Central memory CD8-positive, alpha-beta T cell (primary cell): ENCODE results near the gene KLF2.

Source experiments
- ATAC-seq: fragments of 150-1000 bp; cut with Tn5 transposase; replicated peaks from 2 replicates; pipeline ENCODE4 v1.10.0; 2022; ENCODE audit warnings: mild to moderate bottlenecking, moderate FRiP score, moderate number of reproducible peaks; ENCODE audit not compliant: poor library complexity, severe bottlenecking; ENCODE audit errors: extremely low read depth
- DNase-seq, 2 donors: peaks; one replicate each; pipeline ENCODE4 v3.0.0; 2021; ENCODE audit warnings: low spot score in 2 of 2
- H3K27ac Mint-ChIP-seq: one replicate; pipeline ENCODE4 v1.8.0; 2022; ENCODE audit warnings: low read depth, mild to moderate bottlenecking, moderate library complexity, mixed read lengths
- H3K27me3 Mint-ChIP-seq: one replicate; pipeline ENCODE4 v1.8.0; 2022; ENCODE audit warnings: mixed read lengths
- H3K36me3 Mint-ChIP-seq: one replicate; pipeline ENCODE4 v1.8.0; 2022; ENCODE audit warnings: mild to moderate bottlenecking, moderate library complexity, mixed read lengths; ENCODE audit not compliant: insufficient read depth
- H3K4me1 Mint-ChIP-seq: one replicate; pipeline ENCODE4 v1.8.0; 2022; ENCODE audit warnings: mixed read lengths
- H3K4me3 Mint-ChIP-seq: one replicate; pipeline ENCODE4 v1.8.0; 2022; ENCODE audit warnings: mild to moderate bottlenecking, moderate library complexity, mixed read lengths
- H3K9me3 Mint-ChIP-seq: one replicate; pipeline ENCODE4 v1.8.0; 2022; ENCODE audit warnings: mixed read lengths

Gene KLF2

DNA sequence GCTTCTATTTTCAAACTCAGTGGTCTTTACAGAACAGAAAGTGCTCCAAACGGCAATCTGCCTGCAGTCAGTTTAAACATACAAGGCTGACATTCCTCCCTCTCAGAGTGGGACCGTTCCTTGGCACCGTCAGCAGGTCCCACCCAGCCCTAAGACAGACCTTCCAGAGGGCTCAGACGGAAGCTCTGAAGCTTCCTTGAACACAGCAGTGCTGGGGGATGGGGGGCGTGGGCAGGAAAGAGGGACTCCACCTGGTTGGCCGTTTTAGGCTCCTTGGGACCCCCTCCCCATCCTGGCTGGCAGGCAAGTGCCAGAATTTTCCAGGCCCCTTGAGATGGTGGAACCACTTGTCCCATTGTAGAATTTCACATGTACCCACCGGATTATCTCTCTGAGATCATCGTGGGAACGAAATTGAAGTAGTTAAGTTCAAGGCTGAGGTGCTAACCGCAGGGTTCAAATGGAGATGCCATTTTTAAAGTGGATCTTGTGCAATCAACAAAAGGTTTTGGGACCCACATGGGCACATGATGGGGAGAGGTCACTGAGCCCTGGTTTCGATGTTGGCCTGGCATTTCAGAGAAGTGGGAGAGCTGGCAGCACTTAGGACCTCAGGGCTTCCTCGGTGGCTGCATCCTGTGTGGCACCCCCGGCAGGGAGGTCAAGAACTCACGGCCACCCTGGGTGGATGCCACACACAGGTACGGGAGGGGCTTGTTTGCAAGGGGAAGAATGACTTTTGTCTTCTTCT, 46.2 kb downstream of the KLF2 start:
- Mint-ChIP-seq H3K27me3 (no peaks in the 10 kb centered on the region), H3K4me1 (peaks cover 33% of the 10 kb centered on the region), H3K36me3 (peaks cover 27% of the 10 kb centered on the region), H3K9me3 (no peaks in the 10 kb centered on the region), H3K27ac (no peak overlapping the region), H3K4me3 (no peak overlapping the region)
- DNase-seq (peak in 1 of 2 donors; percentile 35), ATAC-seq (no peak)

DNA sequence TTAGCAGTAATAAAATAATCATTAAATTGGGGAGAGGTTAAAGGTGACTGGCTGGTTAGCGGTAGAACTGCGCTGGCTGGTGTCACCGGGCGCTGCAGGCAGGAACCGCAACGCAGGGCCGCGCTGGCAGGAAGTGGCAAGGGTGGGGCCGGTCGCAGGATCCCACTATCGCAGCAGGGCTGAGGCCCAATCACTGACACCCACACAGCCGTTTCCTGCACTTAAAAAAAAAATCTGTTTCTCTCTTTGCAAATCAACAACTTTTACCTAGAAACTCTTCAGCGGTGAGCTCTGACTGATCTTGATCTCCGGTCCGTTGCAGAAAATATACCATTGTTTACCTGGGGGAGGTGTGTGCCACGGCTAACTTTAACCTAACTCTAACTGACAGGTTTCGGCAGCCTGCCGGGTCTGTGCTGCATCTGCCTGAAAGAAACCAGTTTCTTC, 46.9 kb downstream of the KLF2 start:
- peak; percentile 79 to 92 for DNase-seq
- Mint-ChIP-seq H3K27ac (no peak overlapping the region), H3K9me3 (no peaks in the 10 kb centered on the region), H3K4me3 (no peak overlapping the region), H3K36me3 (peaks cover 25% of the 10 kb centered on the region), H3K27me3 (no peaks in the 10 kb centered on the region), H3K4me1 (peaks cover 37% of the 10 kb centered on the region)
- ATAC-seq: peak; percentile 68

DNA sequence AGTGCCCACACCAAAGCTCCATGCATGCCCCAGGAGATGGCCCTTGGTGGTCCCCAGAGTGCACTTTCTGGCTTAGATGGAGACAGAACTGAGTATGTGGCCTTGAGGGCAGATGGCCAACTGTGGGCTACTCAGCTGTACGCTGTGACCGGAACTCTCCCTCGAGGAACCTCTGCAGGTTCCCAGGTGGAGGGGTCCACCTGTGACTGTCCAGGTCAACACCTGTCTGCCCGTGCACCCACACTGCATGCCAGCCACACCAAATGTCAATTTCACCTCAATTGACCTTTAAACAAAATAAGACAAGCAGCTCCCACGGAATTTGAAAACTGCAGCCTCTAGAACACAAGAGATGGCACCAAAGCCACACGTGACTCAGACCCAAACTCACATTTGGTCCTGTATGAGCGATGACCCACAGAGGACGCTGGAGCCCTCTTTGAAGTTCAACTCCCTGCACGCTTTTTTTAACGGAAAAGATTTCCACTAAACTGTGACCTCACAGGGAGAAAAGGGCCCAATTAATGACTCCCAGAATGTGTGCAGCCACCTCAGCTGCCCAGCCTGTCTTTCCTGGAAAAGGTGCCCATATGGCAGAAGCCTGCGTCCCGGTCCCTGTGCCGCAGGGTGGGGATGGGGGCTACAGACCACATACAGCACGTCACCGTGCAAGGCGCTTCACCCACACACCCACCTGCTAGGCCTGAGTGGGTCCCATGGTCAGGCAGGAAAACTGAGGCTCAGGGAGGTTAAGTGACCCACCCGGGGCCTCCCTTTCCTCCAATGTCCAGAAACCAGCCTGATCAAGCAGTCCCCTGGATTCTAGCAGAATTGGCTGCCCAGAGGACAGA, 47.7 kb downstream of the KLF2 start:
- H3K27me3 Mint-ChIP-seq: no peaks in the 10 kb centered on the region
- DNase-seq (no peak), ATAC-seq (no peak)
- H3K4me1 Mint-ChIP-seq: peaks cover 37% of the 10 kb centered on the region
- H3K27ac Mint-ChIP-seq: no peak overlapping the region
- peaks cover 18% of the 10 kb centered on the region for H3K36me3 Mint-ChIP-seq
- no peaks in the 10 kb centered on the region for H3K9me3 Mint-ChIP-seq
- no peak overlapping the region for H3K4me3 Mint-ChIP-seq

DNA sequence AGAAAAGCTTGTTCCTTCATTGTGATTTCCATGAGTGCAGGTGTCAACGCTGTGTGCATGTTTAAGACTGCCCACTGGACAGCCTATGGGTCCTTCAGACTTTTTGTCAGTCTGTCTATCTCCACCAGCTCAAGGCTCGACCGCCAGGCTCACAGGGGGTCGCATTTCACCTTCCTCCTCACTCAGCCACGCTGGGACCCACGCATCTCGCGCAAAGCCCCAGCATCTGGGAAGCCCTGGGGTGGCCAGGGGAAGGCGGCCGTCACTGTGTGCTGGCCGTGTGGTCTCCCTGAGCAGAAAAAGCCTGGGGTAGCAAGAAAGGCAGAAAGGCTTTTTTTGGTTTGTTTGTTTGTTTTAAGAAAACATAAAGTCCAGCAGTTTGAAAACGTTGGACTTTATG, 48.5 kb downstream of the KLF2 start:
- no peak overlapping the region for H3K4me3 Mint-ChIP-seq
- H3K4me1 Mint-ChIP-seq: peaks cover 43% of the 10 kb centered on the region
- DNase-seq: no peak
- no peak for ATAC-seq
- peaks cover 15% of the 10 kb centered on the region for H3K36me3 Mint-ChIP-seq
- no peaks in the 10 kb centered on the region for H3K9me3 Mint-ChIP-seq
- H3K27ac Mint-ChIP-seq: peak overlapping the region; percentile 85
- no peaks in the 10 kb centered on the region for H3K27me3 Mint-ChIP-seq

DNA sequence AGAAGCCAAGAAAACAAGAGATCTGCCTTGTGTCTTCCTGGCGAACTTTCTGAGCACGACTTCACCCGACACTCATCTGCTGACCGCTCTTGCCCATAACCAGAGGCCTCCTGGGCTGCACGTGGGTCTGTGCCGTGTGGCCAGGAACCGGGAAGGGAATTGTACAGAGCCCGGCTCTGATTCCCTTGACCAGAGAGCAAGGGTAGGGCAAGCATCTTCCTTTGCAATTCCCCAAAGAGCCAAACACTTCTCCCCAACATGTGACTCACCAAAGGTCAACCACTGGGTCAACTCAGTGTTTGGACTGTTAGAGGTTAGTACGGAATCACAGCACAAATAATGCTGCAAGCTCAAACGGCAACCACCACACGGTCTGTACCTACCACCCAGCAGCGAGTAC, 48.9 kb downstream of the KLF2 start:
- ATAC-seq: no peak
- H3K4me3 Mint-ChIP-seq: no peak overlapping the region
- H3K27me3 Mint-ChIP-seq: no peaks in the 10 kb centered on the region
- H3K36me3 Mint-ChIP-seq: peaks cover 15% of the 10 kb centered on the region
- DNase-seq: no peak
- H3K9me3 Mint-ChIP-seq: no peaks in the 10 kb centered on the region
- H3K4me1 Mint-ChIP-seq: peaks cover 46% of the 10 kb centered on the region
- H3K27ac Mint-ChIP-seq: peak overlapping the region; percentile 85

DNA sequence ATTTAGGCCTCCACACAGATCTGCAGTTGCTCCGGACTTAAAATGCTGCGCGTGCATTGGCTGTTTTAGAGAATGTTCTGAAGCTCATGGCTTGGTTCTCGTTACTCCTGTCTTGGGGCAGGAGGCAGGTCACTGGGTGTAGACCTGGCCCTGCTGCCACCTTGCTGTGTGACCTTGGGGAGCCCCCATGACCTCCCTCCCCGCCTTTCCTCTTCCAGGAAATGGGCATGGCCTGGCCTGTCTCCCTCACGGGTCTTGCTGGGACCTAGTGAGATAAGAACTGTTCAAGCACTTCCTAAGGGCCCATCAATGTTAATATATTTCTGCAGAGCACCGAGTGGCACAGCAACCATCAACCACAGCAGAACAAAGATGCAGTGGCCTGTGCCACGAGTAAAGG, 49.4 kb downstream of the KLF2 start:
- ATAC-seq (no peak), DNase-seq (no peak)
- no peak overlapping the region for H3K4me3 Mint-ChIP-seq
- no peaks in the 10 kb centered on the region for H3K27me3 Mint-ChIP-seq
- peaks cover 16% of the 10 kb centered on the region for H3K36me3 Mint-ChIP-seq
- peak overlapping the region; percentile 85 for H3K27ac Mint-ChIP-seq
- H3K4me1 Mint-ChIP-seq: peaks cover 50% of the 10 kb centered on the region
- no peaks in the 10 kb centered on the region for H3K9me3 Mint-ChIP-seq

DNA sequence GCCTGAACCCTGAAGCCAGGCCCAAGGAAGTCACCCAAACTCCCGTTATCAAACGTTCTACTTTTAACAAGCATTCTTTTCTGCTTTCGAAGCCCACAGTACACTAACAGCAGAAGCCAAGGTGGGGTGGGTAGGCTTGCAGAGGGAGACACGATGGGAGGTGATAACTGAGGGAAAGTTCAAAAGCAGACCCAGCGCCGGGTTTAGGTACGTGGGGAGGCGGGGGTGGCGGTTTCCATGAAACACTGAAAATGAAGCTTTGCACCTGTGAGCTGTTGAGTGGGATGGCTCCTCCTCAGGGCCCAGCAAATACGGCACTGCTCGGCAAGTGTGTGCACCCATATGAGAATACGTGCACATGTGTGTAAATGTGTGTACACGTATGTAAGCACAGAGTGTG, 49.8 kb downstream of the KLF2 start:
- ATAC-seq: no peak
- Mint-ChIP-seq H3K36me3 (peaks cover 16% of the 10 kb centered on the region), H3K4me3 (no peak overlapping the region), H3K9me3 (no peaks in the 10 kb centered on the region), H3K27me3 (no peaks in the 10 kb centered on the region), H3K27ac (peak overlapping the region; percentile 85), H3K4me1 (peaks cover 51% of the 10 kb centered on the region)
- no peak for DNase-seq

DNA sequence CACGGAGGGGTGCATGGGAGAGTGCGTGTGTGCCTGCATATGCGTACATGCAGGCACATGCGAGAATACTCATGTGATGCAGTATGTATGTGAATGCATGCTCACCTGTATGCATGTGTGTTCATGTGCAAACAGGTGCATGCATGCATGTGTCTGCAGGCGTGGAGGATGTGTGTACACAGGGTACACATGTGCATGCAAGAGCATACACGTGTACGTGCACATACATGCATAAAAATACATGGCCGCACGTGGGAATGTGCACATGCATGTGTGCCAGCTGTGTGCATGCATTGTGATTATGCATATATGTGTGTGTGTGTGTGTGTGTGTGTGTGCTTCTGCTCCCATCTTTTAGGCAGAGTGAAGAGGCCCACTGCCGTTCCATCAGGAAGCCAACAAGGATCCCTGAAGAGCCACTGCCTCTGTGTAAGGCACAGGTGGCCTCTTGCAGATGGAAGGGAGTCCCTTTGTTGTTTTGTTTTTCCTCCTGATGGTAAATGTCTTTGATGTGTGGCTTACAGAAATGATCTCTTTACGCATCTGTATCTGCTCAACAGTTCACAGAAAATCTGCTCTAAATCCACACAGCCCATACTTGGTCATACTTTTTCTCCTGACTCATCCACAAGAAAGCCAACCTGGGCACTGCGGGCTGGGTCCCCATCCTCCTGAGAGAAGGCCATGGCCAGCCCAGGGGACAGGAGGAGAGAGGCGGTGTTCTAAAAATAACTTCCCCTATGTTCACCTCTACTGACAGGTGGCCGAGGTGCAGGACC, 50.7 kb downstream of the KLF2 start:
- DNase-seq (no peak), ATAC-seq (no peak)
- Mint-ChIP-seq H3K4me3 (peak overlapping the region; percentile 62), H3K9me3 (no peaks in the 10 kb centered on the region), H3K27ac (peak overlapping the region; percentile 54), H3K4me1 (peaks cover 51% of the 10 kb centered on the region), H3K36me3 (peaks cover 16% of the 10 kb centered on the region), H3K27me3 (no peaks in the 10 kb centered on the region)

DNA sequence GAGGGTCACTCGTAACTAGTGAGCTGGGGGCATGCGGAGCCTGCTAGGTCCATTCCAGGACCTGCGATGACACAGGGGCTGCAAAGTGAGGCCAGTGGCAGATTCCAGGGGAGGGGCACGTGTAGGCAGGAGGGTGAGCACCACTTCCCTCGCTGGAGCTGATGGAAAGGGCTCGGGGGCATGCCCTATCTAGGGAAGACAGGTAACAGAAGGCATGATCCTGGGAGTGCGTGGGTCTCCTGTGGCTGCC, 51.2 kb downstream of the KLF2 start:
- no peaks in the 10 kb centered on the region for H3K27me3 Mint-ChIP-seq
- ATAC-seq: no peak
- H3K9me3 Mint-ChIP-seq: no peaks in the 10 kb centered on the region
- no peak for DNase-seq
- H3K4me1 Mint-ChIP-seq: peaks cover 51% of the 10 kb centered on the region
- H3K36me3 Mint-ChIP-seq: peaks cover 18% of the 10 kb centered on the region
- peak overlapping the region; percentile 62 for H3K4me3 Mint-ChIP-seq
- H3K27ac Mint-ChIP-seq: peak overlapping the region; percentile 54

DNA sequence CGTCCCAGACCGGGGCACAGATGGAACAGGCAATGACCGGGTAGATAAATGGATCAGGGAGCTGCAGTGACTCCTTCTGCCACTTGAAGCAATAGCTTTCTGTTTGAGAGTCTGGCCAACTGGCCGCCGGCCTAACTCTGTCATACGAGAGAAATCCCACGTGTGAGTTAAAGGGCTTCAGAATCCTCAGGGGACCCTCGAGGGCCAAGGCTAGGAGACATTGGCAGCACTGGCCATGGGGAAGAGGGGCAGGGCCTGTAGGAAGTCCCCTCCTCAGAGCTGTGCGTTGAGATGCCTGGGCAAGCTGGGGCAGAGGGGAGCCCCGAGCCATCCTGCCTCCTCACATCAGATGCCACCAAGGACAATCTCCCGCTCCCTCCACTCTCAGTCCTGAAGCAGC, 51.6 kb downstream of the KLF2 start:
- H3K27me3 Mint-ChIP-seq: no peaks in the 10 kb centered on the region
- H3K36me3 Mint-ChIP-seq: peaks cover 15% of the 10 kb centered on the region
- H3K4me1 Mint-ChIP-seq: peaks cover 52% of the 10 kb centered on the region
- H3K4me3 Mint-ChIP-seq: no peak overlapping the region
- no peak for ATAC-seq
- peak overlapping the region; percentile 54 for H3K27ac Mint-ChIP-seq
- no peaks in the 10 kb centered on the region for H3K9me3 Mint-ChIP-seq
- no peak for DNase-seq

DNA sequence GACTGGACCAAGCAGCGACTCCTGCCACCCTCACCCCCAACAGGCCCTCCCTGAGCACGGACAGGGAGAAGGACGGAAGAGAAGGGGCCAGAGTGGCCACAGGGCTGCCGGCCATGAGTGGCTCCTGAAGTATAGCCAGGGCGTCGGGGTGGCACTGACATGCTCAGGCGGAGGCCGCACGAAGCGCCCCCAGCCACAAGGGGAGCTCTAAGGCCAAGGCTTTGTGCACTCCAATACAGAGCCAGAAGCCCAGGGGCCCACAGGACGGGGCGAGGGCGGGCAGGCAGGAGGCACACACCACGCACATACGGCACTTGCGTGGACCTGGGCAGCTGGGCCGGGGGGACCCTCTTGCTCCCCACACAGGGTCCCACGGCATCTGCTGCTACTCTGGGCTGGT, 52.0 kb downstream of the KLF2 start:
- Mint-ChIP-seq H3K36me3 (peaks cover 11% of the 10 kb centered on the region), H3K4me1 (peaks cover 56% of the 10 kb centered on the region), H3K9me3 (no peaks in the 10 kb centered on the region), H3K27me3 (no peaks in the 10 kb centered on the region), H3K27ac (peak overlapping the region; percentile 54), H3K4me3 (no peak overlapping the region)
- DNase-seq (no peak), ATAC-seq (no peak)

DNA sequence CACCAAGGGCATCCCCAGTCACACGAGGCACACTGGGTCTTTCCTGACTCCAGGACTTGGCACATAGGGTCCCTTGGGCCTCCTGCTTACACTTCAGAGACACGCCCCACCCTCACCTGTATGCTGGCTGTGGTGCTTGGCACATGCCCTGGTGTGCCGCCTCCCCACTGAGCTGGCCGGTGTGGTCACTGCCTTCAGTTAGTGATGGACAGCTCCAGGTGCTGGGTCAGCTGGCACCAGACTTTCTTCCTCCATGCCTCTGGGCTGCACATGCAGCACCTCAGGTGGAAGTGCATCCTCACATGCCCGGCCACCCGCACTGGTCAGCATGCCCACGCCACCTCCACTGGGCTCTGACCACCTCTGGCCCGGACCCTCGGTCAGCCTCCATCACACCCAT, 52.9 kb downstream of the KLF2 start:
- no peaks in the 10 kb centered on the region for H3K9me3 Mint-ChIP-seq
- ATAC-seq: no peak
- no peak overlapping the region for H3K4me3 Mint-ChIP-seq
- peaks cover 10% of the 10 kb centered on the region for H3K36me3 Mint-ChIP-seq
- no peaks in the 10 kb centered on the region for H3K27me3 Mint-ChIP-seq
- H3K4me1 Mint-ChIP-seq: peaks cover 59% of the 10 kb centered on the region
- DNase-seq: no peak
- no peak overlapping the region for H3K27ac Mint-ChIP-seq
